ENCODE results near the gene CTTNBP2.

Gene CTTNBP2

DNA sequence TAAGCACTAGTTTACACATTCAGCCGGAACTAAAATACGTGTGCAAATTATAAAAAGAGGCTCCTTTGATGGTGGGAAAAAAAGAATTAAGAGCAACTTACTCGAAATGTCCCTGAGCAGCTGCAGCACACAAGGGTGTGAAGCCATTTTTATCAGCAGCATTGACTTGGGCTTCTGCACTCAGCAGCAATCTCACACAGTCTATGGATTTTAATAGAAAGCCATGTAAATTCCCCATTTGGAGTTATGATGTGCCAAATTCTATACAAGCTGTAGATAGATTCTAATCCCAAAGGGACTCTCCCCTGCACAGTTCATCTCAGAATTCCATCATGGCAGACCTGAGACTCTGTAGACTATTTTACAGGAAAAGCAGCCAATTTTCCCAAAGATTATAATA lies 90.5 kb downstream of the CTTNBP2 start:
- DNase-seq (ENCODE audit: low spot score) = no peak

DNA sequence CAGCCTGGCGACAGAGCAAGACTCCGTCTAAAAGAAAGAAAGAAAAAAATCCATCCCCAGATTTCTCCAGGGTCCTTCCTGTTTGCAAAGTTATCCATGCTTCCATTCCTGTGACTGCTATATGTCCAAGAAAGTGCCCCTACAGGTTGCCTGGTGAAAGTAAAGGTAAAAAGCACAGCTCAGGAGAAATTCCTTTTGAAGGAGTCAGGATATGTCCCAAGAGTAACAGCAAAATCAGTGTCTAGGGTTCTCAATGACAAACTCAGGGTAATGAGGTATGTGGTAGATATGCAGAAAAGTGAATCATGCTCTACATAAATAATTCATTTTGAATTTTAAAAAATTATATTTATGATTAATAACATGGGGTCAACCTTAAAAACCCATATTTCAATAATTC lies 91.5 kb downstream of the CTTNBP2 start:
- no peak for DNase-seq (ENCODE audit: low spot score)

DNA sequence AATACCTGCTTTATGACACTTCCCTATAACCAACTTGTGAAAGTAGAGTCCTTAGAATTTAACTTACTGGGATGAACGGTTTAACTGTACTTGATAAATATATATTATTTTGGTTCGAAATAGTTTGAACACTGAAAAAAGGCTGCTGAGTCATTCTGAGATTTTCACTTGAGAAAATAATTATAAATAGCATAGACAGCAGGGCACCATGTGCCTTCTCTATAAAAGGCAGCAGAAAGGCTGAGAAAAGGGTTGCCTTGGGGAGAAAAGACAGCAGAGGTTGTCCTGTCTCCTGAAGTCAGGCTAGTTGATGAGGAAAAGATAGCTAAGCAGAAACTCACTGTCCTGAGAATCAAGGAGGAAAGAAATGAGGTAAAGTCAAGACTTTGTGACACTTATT lies 92.4 kb downstream of the CTTNBP2 start:
- DNase-seq (ENCODE audit: low spot score) = no peak

DNA sequence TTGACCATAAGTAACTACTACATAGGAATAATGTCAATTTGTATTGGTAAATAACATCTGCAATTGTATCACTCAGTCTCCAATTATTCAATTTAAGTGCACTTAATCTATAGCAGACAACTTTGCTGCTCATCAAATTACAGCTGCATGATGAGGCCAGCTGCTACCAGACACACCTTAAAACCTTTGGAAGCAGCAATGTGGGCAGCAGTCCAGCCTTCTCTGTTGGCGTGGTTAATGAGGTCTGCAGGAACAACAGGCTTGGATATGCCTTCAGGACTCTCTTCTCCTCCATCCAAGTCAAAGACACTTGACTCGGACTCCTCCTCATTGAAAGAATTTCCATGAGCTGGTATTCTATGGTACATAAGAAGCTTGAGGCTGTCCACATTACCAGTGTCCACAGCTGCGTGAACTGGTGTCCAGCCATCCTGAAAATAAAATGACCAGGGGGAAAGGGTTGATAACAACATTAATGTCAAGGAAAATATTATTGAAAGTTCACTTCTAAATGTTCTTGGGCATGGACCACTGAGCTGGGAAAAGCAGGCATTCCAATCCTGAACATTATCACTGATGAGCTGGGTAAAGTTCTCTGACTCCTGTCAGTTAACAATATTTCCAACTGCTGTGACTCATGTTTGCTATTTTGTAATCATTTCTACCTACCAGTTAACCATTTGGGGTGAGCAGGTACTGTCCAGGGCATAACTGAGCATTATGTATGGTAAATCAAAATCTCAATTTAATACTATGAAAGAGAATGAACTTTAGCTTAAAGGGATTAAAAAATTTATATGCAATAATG lies 95.7 kb downstream of the CTTNBP2 start:
- no peak for DNase-seq (ENCODE audit: low spot score)

DNA sequence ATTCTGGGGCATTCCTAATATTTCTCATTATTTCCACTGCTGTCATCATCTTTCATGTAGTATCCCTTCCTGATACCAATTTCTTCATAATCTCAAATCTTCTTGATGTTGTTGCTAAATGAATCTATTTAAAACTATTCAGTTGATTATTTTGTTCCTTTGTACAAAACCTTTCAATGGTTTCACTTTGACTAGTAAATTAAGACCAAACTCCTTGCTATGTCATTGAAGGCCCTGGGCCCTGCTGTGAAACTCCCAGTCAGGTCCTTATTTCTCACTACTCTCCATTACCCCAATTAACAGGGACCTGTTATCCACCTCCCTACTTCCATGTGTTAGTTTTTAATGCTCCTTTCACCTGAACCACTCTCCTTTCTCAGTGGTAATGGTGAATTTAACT lies 97.0 kb downstream of the CTTNBP2 start:
- DNase-seq (ENCODE audit: low spot score) = no peak

DNA sequence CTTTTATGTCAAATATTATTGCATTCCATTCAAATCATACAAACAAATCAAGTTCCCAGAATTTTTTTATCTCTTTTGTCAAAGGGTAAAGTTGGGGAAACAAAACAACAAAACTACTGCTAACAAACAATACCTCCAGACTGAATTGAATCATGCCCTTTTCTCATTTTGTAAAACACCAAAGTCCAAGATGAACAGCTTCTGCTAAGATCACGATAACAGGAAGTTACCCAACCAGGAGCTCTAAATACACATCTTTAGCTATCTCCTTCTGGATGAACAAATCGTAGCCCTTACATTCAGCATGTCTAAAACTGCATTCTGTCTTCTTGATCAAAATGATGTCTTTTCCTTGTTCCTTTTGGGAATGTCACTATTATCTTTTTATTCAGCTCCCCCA lies 97.4 kb downstream of the CTTNBP2 start:
- DNase-seq (ENCODE audit: low spot score) = no peak

DNA sequence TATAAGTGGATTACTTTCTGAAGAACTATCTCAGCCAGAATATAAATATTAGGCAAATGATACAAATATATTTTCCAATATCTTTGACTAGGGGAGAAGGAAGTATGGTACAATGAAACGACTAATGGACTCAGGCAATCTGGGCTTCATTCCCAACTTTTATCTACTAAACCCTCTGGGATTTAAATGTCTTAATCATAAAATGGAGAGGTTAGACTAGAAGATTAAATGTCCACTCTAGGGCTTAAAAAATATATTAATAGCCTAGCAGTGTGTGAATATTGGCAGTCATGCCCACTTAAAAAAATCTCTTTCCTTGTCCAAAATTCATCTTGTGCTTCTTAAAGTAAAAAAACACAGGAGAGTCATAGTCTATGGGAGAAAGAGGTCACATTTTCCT lies 98.3 kb downstream of the CTTNBP2 start:
- DNase-seq (ENCODE audit: low spot score) = no peak

DNA sequence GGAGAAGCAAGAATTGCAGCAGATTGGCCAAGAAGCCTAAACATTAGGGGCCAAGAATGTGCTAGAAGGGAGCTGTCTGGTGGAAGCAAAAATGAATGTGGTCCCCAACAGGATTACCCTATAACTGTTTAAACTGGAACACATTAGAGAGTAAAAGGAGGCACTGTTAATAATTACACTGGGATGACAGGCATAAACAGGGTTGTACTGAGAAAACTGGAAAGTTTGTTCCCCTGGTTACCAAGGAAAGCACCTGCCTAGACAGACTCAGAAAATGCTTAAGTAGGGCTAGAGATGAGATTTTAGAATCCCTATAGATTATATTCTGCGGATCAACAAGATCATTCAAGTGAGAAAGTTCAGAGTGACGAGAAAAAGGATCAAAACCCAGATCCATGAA lies 100.8 kb downstream of the CTTNBP2 start:
- no peak for DNase-seq (ENCODE audit: low spot score)

DNA sequence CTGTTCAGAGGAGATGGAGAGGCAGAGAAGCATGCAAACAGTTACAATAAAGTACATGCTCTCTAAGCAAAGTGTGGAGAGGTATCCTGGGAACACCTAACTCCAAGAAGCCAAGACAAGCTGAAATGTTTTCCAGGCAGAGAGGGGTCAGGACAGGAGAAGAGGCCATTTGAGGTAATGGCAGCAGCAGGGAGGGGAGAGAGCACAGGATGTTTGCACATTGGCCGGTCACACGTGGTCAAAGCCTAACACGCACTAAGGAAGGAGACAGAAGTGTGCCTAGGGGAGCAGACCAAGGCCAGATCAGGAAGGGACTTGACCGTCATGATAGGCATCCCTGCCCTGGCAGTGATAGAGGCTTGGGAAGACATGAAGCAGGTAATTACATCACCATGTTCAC lies 101.5 kb downstream of the CTTNBP2 start:
- DNase-seq (ENCODE audit: low spot score) = no peak

DNA sequence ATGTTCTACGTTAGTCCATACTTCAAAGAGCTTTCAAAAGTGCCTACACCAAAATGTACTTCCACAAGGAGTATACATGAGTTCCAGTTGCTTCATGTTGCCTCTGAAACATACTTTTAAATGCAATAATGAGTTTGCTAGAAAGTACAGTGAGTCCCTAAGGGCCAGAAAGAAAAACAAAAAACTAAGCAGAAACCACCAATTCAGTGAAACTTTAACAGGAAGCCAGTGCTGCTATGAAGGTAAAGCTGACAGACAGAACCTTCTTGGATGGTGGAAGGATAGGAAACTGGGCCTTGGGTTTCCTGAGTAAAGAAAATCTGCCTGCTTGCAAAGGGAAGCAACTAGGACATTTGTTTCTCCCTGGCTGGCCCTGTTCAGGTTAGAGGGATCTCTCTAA lies 104.2 kb downstream of the CTTNBP2 start:
- DNase-seq (ENCODE audit: low spot score) = no peak

DNA sequence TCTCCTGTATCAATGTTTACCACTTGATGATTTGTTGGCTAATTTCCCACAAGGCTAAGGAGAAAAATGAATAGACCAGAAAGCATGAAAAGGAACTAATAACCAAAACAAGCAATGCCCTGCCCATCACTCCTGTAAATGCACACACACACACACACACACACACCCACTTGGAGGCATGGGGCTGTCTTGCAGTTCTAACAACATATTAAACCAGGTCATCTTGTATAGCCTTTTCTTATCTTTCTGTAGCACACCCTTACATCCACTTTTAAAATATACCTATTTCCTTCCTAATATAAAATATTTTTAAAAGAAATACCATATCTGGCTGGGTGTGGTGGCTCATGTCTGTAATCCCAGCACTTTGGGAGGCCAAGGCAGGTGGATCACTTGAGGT lies 105.3 kb downstream of the CTTNBP2 start:
- no peak for DNase-seq (ENCODE audit: low spot score)

DNA sequence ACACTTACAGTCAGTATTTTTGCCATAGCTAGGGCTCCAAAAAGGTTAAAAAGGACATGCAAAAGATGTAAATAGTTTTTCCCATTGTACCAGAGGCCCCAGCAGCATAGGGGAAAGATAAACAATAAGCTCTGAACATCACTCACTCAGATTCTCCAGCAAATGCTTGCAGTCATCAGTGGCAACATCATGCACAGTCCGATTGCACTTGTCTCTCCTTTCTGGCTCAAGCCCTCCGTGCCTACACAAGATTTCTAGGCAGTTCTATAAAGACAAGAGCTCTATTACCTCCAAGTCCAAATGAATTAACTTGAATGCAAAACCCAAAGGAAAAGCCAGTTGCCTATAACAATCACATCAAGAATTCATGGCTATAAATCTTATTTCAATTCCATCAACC lies 106.3 kb downstream of the CTTNBP2 start:
- DNase-seq (ENCODE audit: low spot score) = no peak

DNA sequence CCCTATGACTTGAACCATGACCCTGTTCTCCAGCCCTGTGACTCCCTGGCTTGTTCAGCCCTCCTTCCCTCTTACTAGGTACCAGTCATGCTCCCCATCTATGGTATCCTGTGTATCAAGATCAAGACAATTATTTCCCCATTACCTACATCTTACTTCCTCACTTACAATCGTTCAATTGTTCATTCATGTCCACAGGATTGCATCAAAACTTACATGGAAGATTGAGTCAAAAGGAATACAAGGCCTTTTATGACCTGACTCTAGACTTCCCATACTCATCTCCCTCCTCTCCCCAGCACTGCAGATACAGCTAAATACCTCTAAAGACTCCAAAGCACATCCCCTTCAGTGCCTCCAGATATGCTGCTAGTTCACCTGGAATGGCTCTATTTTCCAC lies 109.2 kb downstream of the CTTNBP2 start:
- DNase-seq (ENCODE audit: low spot score) = no peak

DNA sequence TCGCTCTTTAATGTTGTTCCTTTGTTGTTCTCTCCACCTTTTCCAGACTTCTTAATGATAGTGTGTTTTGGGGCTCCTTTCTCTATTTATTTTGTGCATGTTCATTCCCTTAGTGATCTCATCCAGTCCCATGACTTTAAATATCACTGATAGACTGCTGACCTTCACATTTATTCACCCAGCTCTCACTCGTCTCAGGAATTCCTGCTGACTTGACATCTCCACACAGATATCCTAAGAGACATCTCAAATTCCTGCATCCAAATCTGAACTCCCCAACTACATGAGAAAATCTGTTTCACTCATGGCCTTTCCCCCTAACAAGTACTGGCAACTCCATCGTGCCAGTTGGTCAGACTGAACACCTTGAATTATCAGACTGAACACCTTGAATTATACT lies 111.2 kb downstream of the CTTNBP2 start:
- DNase-seq (ENCODE audit: low spot score) = no peak

DNA sequence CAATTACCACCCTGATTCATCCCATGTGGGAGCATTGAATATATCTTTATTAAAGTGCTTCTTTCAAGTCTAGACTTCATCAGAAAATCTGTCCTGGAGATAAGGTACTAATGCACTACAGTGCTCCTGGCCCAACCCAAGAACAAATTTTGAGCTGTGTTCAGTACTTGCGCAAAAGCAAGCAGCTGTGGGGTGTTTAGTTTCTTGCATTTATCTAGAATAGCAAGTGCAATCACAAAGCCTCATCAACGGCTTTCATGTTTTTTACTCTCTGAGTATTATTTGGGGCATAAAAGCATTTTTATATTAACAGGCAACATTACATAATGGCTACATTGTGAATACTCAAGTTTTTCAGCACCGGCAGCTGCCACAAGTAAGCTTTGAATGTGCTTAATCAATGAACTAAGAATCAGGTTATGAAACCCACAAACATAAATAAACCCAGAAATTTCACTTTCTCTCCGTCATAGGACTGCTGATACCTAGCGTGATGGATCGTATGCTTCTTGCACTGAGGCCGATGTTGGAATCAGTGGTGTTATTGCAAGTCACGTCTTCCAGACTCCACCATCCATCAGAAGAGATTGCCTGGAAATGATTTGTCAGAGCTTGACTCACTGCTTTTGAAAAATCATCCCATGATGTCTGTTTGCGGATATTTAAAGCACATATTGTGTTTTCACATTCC lies 113.1 kb downstream of the CTTNBP2 start:
- DNase-seq (ENCODE audit: low spot score) = no peak

DNA sequence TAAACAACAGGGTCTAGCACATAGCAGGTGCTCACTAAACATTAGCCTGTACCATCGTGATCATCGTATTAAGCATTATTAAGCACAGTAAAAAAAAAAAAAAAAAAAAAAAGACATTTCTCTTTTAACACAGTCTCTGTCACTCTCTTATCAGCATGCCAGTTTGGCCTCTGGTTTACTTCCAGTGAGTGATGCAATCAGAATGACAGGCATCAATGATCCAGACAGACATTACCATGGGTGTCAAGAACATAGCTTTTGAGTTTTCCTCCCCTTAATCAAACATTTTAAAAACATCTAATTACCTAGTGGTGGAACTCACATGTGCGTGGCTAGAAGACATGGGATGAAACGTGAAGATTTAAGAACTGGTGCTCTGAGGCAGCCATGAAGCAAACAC lies 115.8 kb downstream of the CTTNBP2 start:
- no peak for DNase-seq (ENCODE audit: low spot score)

DNA sequence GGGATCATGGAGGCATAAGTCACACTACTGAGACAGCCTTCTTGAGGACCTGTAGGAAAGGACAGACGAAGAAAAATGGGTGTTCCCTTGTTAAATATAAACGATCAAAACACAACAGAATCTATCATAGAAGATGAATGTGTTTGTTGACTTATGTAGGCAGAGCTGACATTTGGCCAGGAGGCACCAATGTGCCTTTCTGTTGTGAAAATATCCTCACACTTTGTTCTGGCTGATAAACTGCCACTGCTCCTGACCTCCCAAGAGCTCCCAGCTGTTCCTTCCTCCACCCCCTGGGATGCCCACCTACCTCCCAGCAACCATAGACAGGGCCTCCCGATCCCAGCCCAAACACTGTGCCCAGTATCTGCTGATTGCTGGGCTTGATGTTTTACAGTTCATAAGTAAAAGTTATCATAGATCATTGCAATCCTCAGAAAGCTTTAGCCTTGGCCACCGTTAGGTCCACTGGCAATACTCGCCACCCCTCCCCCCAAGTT lies 116.6 kb downstream of the CTTNBP2 start:
- DNase-seq (ENCODE audit: low spot score) = no peak

DNA sequence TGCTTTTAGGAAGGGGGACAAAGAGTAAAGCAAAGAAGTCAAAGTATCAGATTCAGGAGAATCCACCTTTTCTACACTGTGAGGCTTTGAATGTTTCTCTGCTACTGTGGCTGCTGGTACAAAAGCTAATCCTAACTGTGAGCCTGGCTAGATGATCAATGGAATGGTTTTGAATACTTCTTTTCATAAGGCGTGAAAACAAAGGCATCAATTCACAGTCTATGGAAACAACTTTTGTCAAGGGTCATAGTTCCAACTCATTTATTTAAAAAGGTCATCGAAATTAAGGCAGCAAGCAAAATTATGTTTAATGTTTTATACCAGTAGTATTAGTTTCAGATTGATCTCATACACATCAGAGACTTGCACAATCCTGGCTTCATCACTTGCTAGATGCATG lies 118.1 kb downstream of the CTTNBP2 start:
- no peak for DNase-seq (ENCODE audit: low spot score)

DNA sequence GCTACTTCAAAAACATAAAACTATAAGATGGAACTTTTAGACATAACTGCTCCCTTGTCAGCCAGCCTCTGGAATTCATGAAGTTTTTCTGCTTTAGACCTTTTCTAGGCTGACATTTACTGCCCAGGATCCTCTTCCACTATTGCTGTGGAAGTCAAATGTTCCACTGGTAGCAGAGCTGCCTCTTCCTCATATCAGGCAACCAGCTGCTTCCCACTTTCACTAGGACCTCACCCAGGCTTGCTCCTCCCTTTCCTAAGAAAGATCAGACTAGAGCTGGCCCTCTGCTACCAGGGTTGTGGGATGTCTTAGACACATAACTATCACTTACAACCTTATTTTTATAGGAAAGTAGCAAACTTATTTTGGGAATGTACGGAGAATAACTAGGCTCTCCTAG lies 121.5 kb downstream of the CTTNBP2 start:
- DNase-seq (ENCODE audit: low spot score) = no peak

DNA sequence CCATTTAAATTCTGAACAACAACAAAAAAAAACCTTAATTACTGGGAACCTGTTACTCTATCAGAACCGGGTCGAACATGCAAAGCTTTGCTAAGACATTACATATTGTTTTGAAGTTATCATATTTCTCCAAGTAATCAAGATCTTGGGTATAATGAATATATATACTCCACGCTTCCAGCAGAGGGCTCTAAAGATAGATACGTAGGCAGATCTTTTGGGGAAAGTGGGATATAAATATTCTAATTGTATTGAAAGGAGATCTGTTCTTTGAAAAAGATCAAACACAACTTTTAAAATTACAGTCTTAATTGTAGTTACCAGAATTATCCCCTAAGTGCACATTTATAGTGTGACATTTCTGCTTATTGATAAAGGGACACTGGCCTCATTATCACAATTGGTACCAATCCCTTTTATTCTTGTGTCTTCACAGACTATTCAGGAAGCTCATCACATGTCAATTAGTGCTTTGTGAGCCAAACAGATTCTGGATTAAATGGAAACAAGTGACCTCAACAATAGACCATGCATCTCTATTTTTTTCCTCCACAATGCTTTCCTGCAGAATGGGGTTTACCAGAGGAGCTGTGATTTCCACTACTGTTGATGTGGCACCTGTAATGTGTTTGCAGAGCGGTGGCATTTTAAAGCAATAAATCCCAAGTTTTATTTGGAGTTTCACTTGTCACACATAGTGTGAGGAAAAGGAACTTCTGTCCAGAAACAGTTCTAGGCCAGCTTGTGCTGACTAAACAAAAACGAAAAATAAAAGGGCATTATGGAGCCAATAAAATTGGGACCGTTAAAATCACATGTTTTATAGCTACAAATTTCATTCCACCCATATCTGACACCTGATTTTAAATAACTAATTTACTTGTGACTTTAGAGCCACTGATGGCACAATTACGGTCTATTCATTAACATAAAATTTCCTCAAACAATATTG lies 122.4 kb downstream of the CTTNBP2 start:
- DNase-seq (ENCODE audit: low spot score) = peak; percentile 31

DNA sequence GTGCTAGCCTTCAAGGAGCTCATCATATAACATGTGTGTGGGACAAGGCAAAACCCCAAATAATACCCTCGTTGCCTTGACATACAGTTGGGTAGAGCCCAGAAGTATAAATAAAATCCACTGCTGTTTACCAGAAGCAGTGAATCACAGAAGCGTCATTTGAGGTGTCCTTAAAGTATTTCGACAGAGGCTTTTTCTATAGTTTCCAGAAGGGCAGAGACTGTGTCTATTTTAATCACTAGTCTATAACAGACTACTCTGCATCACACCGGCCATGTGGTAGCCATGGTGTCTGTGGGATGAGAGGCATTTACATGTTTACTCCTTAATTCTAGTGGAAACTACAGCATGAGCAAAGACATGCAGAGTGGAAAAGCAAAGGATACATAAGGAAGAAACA lies 131.3 kb downstream of the CTTNBP2 start:
- no peak for DNase-seq (ENCODE audit: low spot score)

DNA sequence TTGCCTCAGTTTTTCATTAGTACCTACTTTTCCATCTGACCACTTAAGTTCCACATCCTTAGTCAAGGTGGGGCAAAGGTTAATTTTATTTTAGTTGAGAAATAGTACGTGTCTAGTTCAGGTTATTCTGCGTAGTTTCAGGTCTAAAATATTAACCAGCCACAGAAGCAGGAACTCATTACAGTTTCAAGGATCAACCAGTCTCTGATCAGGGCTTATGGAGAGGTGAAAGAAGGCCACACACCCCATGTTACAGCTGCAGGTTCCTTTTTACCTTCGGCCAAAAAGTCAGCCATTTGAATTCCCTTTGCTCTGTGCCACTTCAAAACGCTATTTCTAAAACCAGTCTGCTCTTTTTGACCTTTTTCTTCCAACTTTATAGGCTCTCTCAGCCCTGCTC lies 134.2 kb downstream of the CTTNBP2 start:
- DNase-seq (ENCODE audit: low spot score) = no peak

DNA sequence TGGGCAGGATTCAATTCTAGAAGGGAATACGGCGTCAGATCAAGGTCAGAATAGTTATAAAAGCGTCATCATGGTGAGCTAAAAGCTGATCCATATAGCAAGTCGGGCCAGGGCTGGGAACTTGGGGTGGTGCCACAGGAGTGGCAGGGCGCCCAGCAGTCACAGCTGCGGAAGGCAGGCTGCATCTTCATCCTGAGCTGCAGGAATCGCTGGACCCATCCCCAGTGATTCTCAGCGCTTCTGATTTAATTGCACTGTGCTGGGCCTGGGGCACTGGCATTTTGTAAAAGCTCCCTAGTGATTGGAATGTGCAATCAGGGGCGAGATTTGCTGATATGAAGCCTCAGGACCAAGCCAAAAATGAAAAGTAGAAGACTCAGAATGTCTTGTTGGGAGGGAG lies 135.3 kb downstream of the CTTNBP2 start:
- no peak for DNase-seq (ENCODE audit: low spot score)

Data from kidney capillary endothelial cell (primary cell).